NK-92 (cell line): Measurements from ENCODE around the gene PIM3.
A peak's percentile ranks its signal among the peaks of the same experiment; 100 is the strongest.

Experiments used
- DNase-seq: peaks from one replicate; lab custom pipeline; 2025; ENCODE audit not compliant: unreplicated experiment; lab: John Stamatoyannopoulos, UW

Gene PIM3

DNA sequence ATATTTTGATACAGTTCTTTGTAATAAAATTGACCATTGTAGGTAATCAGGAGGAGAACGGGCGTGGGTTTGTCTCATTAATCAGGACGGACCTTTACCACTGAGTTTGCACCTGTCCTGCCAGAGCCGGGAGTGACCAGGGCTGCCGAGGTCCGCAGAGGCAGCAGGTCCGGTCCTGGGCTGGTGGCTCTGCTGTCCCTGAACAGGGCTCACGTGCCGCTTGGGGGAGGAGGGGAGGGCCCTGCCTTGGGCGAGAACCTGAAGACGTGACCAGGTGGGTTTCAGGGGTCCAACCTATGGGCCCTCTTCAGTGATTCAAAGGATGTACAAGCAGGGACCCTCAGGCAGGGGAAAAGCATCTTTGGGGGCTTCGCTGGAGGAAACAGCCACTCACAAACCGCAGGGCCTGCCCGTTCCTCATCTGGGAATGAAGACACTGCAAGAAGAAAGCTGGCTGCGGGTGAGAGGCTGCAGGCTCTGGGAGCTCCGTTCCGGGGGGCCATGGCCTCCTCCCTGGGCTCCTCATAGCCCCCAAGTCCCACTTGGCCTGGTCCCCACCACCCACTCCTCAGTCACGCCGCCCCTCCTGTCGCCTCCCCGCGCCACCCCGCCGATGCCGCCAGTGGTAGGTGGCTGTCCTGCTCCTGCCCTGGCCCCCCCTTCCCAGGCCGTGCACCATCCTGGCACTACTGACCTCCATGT is 32.9 kb upstream of the PIM3 start:
- no peak for DNase-seq

DNA sequence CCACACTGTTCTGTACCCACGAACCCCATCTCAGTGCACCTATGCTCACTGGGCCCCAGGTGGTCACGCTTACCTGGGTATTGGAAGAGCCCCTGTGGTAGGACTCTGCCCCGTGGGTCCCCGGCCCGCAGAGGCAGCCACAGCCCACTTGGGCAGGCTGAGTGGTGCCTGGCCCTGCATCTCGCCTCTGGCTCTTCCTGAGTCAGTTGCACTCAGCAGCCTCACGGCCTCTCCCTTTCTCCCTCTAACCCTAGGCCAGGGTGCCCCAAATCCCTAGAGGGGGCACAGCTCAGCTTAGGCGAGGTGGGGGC is 32.4 kb upstream of the PIM3 start:
- DNase-seq = no peak

DNA sequence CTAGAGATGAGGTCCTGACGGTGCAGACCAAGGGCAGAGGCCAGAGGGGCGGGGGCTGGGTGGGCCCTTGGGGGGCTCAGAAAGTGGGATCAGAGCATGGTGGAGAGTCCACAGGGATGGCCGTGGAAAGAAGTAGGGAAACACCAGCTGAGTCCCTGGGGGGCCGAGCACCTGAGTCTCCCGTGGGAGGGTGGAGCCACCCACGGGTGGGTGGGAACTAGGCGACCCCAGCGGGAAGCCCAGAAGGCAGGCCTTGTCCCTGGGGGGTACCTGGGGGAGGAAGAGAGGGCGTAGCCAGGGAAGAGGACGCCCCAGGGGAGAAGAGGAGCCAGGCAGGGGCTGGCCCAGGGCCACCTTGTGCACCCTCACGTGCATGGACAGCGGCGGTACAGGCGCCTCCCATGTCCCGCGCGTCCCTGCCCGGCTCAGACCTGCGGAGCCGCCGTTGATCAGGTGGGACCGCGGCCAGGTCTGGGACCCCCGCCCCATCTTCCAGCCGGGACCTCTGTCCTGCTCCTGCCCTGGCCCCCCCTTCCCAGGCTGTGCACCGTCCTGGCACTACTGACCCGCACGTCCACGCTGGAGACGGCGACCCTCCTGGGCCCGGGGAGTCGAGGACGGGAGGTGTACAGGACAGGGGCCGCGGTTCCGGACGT is 31.9 kb upstream of the PIM3 start:
- no peak for DNase-seq

DNA sequence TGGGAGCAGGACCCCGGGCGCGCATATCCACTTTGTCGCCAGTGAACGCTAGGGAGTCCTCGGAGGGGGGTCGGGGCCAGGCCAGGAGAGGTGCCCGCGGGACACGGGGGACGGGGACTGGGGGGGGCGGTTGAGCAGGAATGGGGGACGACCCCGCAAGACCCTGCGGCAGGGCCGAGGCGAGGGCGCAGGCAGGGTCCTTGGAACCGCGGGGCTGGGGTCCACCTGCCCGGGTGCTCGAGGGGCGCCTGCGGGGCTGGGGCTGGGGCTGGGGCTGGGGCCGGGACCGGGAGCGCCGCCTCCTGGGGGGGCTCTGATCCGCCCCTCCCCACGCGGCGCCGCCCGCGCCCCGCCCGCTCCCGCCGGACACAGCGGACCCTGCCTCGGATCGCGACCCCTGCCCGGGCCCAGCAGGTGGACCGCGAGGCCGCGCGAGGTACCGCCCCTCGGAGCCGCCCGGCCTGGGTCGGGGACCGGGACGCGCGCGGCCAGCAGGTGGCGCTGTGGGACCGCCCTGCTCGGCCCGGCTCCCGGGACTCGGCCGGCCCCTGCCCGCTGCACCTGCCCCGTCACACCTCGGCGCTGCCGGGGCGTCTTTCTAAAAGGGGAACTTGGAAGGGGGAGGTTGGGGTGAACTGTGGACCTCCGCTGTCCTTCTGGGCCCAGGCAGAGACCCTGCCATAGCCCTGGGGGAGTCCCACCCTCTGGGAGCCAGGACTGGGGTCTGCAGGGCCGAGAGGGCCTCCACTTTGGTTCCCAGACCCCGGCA is 31.2 kb upstream of the PIM3 start:
- no peak for DNase-seq

DNA sequence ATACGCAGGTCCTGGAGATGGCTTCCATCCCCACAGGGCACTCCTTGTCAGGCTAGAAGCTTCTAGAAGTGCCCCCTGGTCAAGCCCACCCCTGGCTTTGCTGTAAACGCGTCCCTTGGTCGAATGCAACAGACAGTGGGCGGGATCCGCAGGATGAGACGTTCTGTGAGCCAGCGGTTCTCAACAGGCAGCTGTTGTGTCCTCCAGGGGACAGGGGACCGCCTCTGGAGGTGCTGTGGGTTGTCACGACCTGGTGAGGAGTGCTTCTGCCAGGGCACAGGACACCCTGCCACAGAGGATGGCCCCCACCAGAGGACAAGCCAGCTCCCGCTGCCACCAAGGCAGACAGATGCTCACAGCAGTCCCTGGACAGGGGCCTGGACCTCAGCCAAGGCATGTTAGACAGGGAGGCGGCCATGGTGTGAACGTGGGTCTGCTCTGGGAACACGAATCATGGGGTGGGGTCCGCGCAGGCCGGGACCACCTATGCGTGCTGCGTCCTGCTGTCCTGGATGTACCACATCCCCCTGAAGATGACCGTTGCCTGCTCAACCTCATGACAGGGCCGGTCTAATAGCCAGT is 30.5 kb upstream of the PIM3 start:
- DNase-seq = no peak

DNA sequence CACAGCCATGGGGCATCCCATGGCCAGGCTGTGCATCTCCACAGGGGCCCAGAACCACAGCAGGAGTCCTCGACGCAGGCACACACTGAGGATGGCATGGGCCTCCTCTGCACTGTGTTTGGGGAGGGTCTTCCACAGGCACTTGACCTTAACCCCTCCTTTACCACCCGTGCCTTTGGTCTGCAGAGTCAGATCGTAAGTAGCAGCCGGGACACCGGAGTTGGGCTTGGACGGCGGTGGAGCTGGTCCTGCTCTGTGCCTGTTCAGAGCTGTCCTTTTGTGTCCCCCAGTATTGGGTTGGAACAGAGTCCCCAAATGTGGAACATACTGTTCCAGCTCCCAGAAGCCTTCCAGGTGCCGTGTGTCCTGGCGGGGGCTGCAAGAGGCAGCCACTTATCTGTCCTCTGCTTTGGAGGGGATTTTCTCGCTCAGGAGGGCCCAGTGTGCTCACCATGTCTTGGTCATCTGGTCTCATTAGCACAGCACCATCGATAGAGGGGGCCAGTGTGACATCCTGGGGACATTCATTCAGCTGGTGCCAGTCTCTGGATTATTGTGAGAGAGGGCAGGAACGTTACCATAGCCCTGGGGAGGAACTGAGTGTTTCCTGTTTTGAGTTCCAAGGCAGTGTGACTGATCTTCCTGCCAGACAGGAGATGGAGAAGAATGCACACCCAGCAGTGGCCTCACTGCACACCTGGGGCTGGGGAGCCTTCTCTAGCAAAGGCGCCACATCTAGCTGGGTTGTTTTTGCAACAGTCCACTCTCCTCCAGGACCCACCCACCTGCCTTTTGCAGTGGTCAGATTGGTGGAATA is 29.8 kb upstream of the PIM3 start:
- DNase-seq = no peak

DNA sequence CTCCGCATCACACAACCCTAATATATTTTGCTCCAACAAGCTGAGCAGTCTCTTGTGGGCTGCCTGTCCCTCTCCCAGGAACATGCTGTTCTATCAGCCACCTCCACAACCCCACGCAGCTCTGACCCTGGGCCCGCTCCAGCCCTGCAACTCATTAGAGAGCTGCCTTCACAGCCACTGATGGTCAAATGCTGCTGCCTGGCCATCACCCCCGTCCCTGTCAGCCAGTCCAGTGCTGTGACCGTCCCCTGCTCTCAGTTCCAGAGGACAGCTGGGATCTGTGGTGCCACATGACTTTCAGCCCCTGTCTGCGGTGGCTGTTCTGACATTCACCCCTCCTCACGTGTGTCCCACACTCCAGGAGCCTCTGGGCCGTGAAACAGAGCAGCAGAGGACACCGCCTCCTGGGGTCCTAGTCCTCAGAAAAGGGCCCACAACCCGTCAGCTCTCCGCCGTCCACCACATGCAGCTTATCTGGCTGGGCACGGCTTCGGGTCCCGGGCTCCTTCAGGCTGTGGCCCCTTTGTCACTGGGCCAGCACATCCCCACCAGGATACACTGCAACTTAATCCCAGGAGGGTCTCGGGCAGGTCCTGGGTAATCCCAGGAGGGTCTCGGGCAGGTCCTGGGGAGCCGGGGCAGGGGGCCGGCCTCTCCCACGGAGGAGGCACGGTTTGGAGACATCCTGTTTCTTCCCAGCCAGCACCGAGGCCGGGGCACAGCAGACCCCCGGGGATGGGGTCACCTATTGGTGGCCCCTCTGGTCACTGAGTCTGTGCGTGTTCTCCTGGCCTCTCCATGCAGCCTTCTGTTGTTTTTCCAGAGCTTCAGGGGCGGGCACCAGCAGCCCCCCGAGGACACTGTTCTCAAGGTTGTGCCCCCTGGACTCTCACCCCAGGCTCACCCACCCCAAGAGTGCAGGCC is 27.1 kb upstream of the PIM3 start:
- no peak for DNase-seq

DNA sequence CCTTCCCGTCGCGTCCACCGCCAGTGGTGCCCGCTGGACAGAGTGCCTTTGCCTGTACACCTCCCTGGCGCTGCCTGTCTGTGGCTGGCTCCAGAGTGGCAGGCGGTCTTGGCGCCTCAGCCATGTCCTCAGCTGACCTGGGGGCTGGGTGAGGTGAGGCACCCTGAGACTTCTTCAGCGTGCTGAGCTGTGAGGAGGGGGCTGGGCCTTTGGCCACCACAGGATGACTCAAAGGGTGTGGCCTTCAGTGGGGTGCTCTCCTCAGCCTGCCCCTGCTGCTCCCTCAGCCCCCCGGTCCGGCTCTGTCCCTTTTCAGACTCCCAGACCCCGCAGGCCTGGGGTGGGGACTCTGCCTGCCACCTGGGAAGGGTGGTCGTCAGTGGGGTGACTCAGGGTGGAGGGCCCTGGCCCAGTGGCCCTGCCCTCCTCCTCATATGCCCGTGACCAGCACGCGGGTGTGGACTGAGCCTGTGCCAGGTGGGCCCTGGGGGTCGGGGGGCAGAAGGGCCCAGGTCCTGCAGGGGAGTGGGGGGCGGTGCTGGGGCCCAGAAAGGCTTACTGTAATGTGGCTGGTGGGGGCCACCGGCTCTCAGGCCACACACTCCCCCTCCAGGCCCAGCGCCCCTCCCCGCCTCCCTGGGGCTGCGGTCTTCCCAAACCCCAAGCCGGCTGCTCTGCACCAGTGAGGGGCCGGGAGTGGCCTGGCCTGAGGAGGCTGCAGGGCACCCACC is 26.2 kb upstream of the PIM3 start:
- no peak for DNase-seq

DNA sequence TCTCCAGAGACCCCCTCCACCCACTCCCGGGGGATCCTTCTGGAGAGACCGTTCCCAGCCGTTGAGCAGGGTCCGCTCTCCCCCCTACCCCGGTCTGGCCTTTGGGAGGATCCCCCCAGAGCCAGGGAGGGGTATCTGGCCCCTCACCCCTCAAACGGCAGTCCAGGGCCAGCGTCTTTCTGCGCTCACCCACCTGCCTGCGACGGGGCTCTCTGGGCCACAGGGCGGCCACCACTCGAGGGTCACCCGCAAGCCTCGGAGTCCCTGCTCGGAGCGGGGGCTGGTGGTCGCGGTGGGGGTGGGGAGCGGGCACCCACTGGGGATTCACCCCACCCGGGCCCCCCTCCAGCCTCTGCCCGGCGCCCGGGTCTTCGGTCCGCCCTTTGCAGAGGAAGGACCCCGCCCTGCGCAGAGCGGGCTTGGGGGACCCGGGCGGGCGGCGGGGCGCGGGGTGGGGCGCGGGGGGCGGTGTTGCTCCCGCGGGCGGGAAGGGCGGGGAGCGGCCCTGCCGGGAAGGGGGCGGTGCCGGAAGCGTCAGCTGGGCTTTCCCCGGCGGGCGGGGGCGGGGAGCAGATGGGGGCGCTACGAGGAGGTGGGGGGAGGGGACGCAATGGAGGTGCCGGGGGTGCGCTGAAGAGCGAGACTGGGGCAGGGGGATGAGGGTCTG is 25.5 kb upstream of the PIM3 start:
- no peak for DNase-seq

DNA sequence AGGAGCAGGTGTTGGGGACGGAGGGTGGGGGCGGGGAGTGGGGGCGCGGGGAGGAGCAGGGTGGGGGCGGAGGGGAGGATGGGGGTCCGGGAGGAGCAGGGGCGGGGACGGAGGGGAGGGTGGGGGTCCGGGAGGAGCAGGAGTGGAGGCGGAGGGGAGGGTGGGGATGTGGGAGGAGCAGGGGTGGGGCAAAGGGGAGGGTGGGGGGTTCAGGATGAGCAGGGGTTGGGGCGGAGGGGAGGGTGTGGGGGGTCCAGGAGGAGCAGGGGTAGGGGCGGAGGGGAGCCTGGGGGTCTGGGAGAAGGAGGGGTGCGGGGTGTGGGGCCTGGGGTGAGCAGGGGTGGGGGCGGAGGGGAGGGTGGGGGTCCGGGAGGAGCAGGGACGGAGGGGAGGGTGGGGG is 25.0 kb upstream of the PIM3 start:
- no peak for DNase-seq

DNA sequence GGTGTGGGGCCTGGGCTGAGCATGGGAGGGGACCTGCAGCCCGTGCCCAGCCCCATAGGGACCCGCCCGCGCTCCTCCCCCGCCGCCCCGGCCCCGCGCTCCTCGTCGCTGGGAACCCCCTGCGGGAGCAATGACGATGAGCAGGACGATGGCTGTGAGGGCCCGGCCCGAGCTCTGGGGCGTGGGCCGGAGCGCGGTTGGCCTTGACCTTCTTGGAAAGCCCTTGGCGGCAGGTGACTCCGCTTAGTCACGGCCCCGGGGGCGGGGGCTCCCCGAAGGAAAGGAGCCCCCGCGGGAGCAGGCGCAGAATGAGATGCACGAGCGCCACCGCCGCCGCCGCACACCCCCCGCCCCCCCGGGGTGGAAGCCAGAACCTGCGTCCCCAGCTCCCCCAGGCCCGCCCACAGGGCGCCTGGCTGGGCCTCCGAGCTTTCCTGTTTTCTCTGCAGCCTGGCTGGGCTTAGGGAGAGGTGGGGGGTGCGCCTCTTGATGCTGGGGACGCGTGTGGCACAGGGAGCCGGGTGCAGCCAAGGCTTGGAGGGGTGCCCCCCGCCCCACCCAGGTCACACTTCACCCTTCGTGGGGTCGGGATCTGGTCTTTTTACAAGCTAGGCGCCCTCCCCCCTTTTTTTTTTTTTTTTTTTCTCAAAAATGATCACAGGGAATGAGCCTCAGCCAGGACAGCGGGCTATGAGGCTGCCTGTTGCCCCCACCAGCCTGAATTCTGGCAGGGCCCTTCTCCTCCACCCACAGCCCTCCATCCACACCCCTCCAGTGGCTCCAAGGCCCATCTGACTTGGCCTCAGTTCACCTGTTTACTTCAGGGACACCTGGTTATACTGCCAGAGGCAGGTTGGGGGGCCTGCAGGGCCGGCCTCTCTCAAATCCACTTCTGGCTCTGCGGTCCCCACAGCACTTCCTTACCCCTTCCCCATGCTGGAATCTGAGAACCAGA is 24.3 kb upstream of the PIM3 start:
- DNase-seq = peak; percentile 55

DNA sequence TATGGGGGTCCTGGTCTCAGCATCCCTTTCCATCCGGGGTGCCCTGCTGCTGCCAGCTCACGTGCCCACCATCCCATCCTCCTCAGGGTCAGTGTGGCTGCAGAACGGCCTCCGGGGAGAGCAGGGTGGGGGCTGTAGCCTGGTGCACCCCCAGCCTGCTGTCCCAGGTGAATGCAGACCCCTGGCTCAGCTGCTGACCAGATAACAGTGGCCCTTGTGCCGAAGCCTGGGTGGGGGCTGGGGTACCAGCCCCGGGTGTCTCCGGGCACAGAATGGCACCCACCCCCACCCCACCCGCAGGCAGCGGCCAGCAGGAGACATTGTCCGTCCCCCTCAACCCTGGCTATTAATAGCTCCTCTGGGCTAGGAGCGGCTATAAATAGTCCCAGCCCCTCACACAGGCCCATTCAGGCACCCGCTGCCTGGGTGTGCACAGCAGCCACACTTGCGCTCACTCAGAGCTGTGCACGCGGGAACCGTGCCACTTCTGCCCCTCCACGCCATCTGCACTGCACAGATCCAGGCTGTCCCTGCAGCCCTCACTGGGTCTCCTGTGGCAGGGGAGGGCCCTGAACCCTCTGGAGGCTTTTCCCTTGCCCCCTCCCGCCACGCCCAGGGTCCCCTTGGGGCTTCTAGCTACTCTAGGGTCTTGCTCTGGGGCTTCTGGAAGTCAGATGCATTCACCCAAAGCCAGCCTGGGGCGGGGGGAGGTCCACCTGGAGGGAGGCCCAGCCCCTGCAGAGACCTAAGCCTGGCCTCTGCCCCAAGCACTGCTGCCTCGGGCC is 23.4 kb upstream of the PIM3 start:
- DNase-seq = no peak

DNA sequence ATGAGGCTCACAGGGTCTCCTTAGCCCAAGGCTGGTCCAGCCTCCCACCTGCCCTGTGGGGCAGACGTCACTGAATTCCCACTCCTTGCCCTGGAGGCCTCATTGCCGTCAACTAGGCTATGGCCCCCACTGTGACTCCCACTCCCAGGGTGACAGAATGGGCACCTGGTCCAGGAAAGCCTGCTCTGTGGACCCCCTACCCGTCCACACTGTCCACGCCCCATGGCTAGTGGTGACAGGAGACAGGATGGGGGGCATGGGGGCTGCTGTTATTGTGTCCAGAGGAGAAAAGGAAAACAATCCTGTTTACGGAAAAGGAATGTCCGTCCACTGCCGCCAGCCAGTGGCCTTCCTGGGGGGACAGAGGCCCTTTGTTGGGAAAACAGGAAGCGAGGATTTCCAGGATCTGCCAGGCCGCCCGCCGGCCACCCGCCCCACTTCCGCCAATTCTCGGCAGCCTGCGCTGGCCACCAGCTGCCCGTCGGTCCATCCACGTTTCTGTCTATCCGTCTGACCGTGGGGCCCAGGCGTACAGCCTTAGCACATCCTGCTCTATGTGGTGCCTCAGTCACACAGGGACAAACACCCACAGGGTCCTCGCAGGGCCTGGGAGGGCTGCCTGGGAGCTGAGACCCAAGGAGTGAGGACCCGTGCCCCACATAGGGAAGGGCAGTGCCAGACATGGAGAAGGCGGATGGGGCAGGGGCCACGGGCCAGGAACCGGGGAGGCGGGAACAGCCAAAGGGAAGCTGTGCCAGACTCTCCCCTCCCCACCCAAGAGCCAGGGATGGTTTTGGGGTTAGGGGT is 22.6 kb upstream of the PIM3 start:
- DNase-seq = no peak

DNA sequence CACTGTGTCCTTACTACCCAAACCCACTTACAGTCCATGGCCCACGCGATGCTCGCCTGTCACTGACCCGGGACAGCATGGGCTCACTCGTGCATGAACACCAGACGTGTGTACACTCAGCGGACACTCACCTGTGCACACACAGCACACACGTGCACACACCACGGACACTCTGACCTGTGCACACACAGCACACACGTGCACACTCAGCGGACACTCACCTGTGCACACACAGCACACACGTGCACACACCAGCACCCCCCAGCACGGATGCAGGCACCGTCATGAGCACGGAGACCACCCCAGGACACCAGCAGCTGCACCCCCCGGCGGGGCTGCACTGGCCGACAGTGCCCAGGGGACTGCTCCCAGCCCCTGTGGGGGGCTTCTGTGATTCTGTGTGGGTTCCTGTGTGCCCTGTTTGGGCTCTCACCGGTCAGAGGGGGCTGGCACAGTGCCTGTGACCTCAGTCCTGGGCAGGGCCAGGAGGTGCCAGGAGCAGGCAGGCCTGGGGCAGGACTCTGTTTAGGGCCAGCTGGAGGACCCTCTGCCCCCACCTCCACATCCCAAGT is 21.9 kb upstream of the PIM3 start:
- no peak for DNase-seq

DNA sequence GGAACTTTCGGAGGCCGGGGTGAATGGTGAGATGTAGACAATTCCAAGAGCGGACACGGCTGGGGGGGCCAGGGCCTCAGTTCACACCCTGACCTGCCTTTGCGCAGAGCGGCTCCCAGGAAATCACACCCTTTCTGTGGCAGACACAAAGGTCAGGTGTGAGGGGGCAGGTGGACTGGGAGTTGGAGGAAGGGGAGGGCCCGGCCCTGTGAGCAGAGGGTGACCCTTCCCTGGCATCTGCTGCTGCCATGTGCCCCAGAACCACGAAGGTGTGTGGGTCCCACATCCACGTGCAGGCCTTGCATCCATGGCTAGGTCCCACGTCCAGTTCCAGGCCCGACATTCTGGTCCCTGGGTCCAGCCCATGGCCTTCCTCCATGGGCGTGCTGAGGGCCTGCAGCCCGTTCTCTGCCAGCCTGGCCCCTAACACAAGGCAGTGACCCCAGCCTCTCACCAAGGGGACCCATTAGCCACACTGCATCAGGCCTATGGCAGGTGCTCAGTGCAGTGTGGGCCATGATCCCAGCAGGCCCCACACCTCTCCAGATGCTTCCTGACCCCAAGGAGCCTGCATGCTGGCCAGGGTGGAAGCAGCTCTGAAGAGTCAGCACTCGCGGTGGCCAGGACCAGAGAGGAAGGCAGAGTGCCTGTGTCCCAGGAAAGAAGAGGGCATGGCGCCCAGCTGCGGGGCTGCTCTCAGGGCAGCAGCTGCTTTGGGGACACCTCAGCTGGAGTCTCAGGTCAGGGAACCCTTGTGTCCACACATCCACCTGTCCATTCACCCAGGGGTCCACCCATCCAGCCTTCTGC is 18.9 kb upstream of the PIM3 start:
- DNase-seq = no peak
